GM12878 (cell line): ENCODE results near the gene ECM2. TPM values are rescaled to one million over a fixed set of nuclear protein-coding genes. Genes with fewer than 3 reads are reported as not detected.

ENCODE experiments used
- ATAC-seq: fragments of 200-7000 bp; cut with Tn5 transposase; 3 replicates; pipeline ENCODE4 v1.9.1; 2020; ENCODE audit warnings: mild to moderate bottlenecking, moderate library complexity
- BruUV-seq: library from RNA; stranded (reverse); fragments of 400-500 nt; replicated peaks from 2 replicates; lab custom pipeline; 2021; lab: Mats Ljungman, UMichigan
- CTCF ChIA-PET: fragments of 300-600 bp; sonication (Branson Sonifier 250); formaldehyde crosslinking; extraction: SDS; loops from one replicate; lab custom pipeline; 2021; ENCODE audit warnings: inconsistent platforms; lab: Yijun Ruan, JAX
- POLR2A ChIA-PET: fragments of 350-600 bp; formaldehyde crosslinking; extraction: SDS; loops from one replicate; lab custom pipeline; 2021; ENCODE audit warnings: inconsistent platforms; lab: Charles Lee
- RAD21 ChIA-PET: fragments of 300-600 bp; sonication (Branson Sonifier 250); formaldehyde crosslinking; loops from one replicate; lab custom pipeline; 2023; ENCODE audit warnings: antibody characterized with exemption; ENCODE audit not compliant: unreplicated experiment; lab: Charles Lee
- SMC1A ChIA-PET: fragments of 300-600 bp; sonication (Branson Sonifier 250); formaldehyde crosslinking; loops from one replicate; lab custom pipeline; 2023; ENCODE audit not compliant: unreplicated experiment, uncharacterized antibody; lab: Charles Lee
- DNase-seq: peaks from one replicate; pipeline ENCODE4 v3.0.0-alpha.2; 2011; ENCODE audit warnings: low read depth, low spot score
- FAIRE-seq: peaks from 3 replicates; lab custom pipeline; 2011; peaks lifted over from hg19 to GRCh38; lab: Jason Lieb, UNC
- H2AFZ ChIP-seq: 2 replicates; pipeline ENCODE4 v1.6.0; 2011; ENCODE audit warnings: low read depth, low read length, control low read depth; ENCODE audit not compliant: control insufficient read depth
- H3K27ac ChIP-seq: 2 replicates; pipeline ENCODE4 v1.5.1; 2011; ENCODE audit warnings: control low read depth; ENCODE audit not compliant: control insufficient read depth, insufficient read depth
- H3K27me3 ChIP-seq, 2 experiments: replicated peaks in 1 of 2; 2 replicates each; pipeline versions ENCODE4 v1.6.0 to v1.6.1; 2011; ENCODE audit warnings: low read length in 1 of 2; ENCODE audit not compliant: control insufficient read depth in 2 of 2, insufficient read depth in 2 of 2
- H3K36me3 ChIP-seq, 2 experiments: 2 replicates each; pipeline ENCODE4 v1.5.1; 2011; ENCODE audit warnings: low read length in 1 of 2; ENCODE audit not compliant: control insufficient read depth in 2 of 2, insufficient read depth in 2 of 2
- H3K4me1 ChIP-seq: 2 replicates; pipeline ENCODE4 v1.6.1; 2011; ENCODE audit warnings: mild to moderate bottlenecking, low read length, moderate library complexity, mixed read lengths; ENCODE audit not compliant: control insufficient read depth, insufficient read depth
- H3K4me2 ChIP-seq: 2 replicates; pipeline ENCODE4 v1.6.0; 2011; ENCODE audit warnings: control low read depth; ENCODE audit not compliant: control insufficient read depth, insufficient read depth
- H3K4me3 ChIP-seq: fragments of 200-600 bp; sonication (generic); 2 replicates; pipeline ENCODE4 v1.5.1; 2016
- H3K79me2 ChIP-seq: 2 replicates; pipeline ENCODE4 v1.6.0; 2011; ENCODE audit warnings: low read length; ENCODE audit not compliant: control insufficient read depth, insufficient read depth
- H3K9ac ChIP-seq: 2 replicates; pipeline ENCODE4 v1.8.0; 2011; ENCODE audit warnings: low read length, control low read depth, mixed read lengths; ENCODE audit not compliant: control insufficient read depth, insufficient read depth
- H3K9me3 ChIP-seq: replicated peaks from 3 replicates; pipeline ENCODE4 v1.5.1; 2011; ENCODE audit warnings: mild to moderate bottlenecking, low read length; ENCODE audit not compliant: control insufficient read depth, insufficient read depth
- H4K20me1 ChIP-seq: 2 replicates; pipeline ENCODE4 v1.6.0; 2011; ENCODE audit not compliant: control insufficient read depth, insufficient read depth
- BACH1 ChIP-seq: fragments of 450-650 bp; IDR thresholded peaks from 2 replicates; pipeline ENCODE4 v1.6.1; 2017; ENCODE audit warnings: mild to moderate bottlenecking, borderline replicate concordance
- BCL11A ChIP-seq: IDR thresholded peaks from 2 replicates; pipeline ENCODE4 v1.6.1; 2011; ENCODE audit warnings: low read depth, low read length
- CHD2 ChIP-seq: IDR thresholded peaks from 2 replicates; pipeline ENCODE4 v1.6.1; 2011; ENCODE audit warnings: low read depth, low read length, improper control_type of control experiment, borderline replicate concordance
- EED ChIP-seq: sonication (generic); IDR thresholded peaks from 2 replicates; pipeline ENCODE4 v1.6.1; 2016; ENCODE audit warnings: antibody characterized with exemption, low read depth
- GATAD2B ChIP-seq: fragments of 450-650 bp; conservative IDR thresholded peaks from 2 replicates; pipeline ENCODE4 v1.6.1; 2017; ENCODE audit warnings: low read depth, mild to moderate bottlenecking, moderate library complexity
- HDAC2 ChIP-seq: fragments of 200-600 bp; sonication (generic); IDR thresholded peaks from 2 replicates; pipeline ENCODE4 v1.6.1; 2017
- IKZF1 ChIP-seq: fragments of 450-650 bp; conservative IDR thresholded peaks from 2 replicates; pipeline ENCODE4 v1.6.1; 2017; ENCODE audit warnings: antibody characterized with exemption, mild to moderate bottlenecking
- IRF4 ChIP-seq: IDR thresholded peaks from 2 replicates; pipeline ENCODE4 v1.6.1; 2011; ENCODE audit warnings: low read depth, low read length
- MTA3 ChIP-seq: IDR thresholded peaks from 2 replicates; pipeline ENCODE4 v1.6.1; 2012; ENCODE audit warnings: low read length, inconsistent platforms, borderline replicate concordance
- POLR2AphosphoS5 ChIP-seq: IDR thresholded peaks from 2 replicates; pipeline ENCODE4 v1.6.1; 2011; ENCODE audit warnings: mild to moderate bottlenecking, low read length, inconsistent platforms
- RELA ChIP-seq: fragments of 450-650 bp; IDR thresholded peaks from 2 replicates; pipeline ENCODE4 v1.8.0; 2014; ENCODE audit warnings: borderline replicate concordance; ENCODE audit not compliant: partially characterized antibody
- SIX5 ChIP-seq: IDR thresholded peaks from 2 replicates; pipeline ENCODE4 v1.6.1; 2011; ENCODE audit warnings: mild to moderate bottlenecking, low read depth, low read length, moderate library complexity; ENCODE audit not compliant: severe bottlenecking
- SMC3 ChIP-seq: IDR thresholded peaks from 2 replicates; pipeline ENCODE4 v1.6.1; 2011; ENCODE audit warnings: low read length, improper control_type of control experiment, borderline replicate concordance
- SREBF2 ChIP-seq: IDR thresholded peaks from 2 replicates; pipeline ENCODE4 v1.6.1; 2012; ENCODE audit warnings: mild to moderate bottlenecking, low read length
- TCF3 ChIP-seq: IDR thresholded peaks from 2 replicates; pipeline ENCODE4 v1.6.1; 2012; ENCODE audit warnings: low read depth, mild to moderate bottlenecking, low read length, borderline replicate concordance; ENCODE audit not compliant: insufficient read depth
- WGBS: methylation state at CpG from one replicate; pipeline ENCODE4 v1.1.6; 2016; ENCODE audit warnings: low lambda C conversion rate; ENCODE audit not compliant: insufficient replicate concordance, insufficient coverage; ENCODE audit errors: missing lambda C conversion rate; 5-methylcytosine and 5-hydroxymethylcytosine counted together
- in situ Hi-C: fragments of 300-500 bp; cut with MboI; formaldehyde crosslinking; loops from 9 replicates; pipeline ENCODE4 v1.14.3; 2018; ENCODE audit warnings: mixed read lengths
- intact Hi-C: fragments of 100-400 bp; cut with micrococcal nuclease; formaldehyde crosslinking; loops from one replicate; pipeline ENCODE4 v1.14.2; 2022; ENCODE audit not compliant: unreplicated experiment
- polyA plus RNA-seq, 11 experiments: library from polyadenylated mRNA; depleted of rRNA in 4 of 11; unstranded in 6 of 11; stranded (reverse) in 5 of 11; fragments of >200 nt; fragmentation: Nextera tagmentation in 4 of 11; fragmentation: Illumina TruSeq in 1 of 11; extraction: Ambion mirVana in 4 of 11; extraction: Trizol in 1 of 11; gene quantifications; 1 replicate in 1 of 11; 2 replicates in 10 of 11; pipeline versions ENCODE4 v1.2.1 to v1.2.3, GENCODE V29; 2011 to 2016; ENCODE audit warnings: inconsistent platforms in 2 of 11, missing spikeins in 2 of 11, low read depth in 1 of 11
- total RNA-seq, 4 experiments: library from RNA; depleted of rRNA in 3 of 4; stranded (reverse); fragments of >200 nt in 3 of 4; fragmentation: Illumina TruSeq in 1 of 4; extraction: Trizol in 1 of 4; gene quantifications; 2 replicates each; pipeline versions ENCODE4 v1.2.1 to v1.2.3, GENCODE V29; 2013 to 2021
- TF ChIP-seq, protein P1 (sequence below): IDR thresholded peaks from 2 replicates; pipeline ENCODE4 v1.6.1; 2012; ENCODE audit warnings: low read depth, low read length, improper control_type of control experiment
- TF ChIP-seq, protein P2 (sequence below): fragments of 450-650 bp; IDR thresholded peaks from 2 replicates; pipeline ENCODE4 v1.6.1; 2014; ENCODE audit warnings: mild to moderate bottlenecking
- TF ChIP-seq, protein P3 (sequence below): IDR thresholded peaks from 2 replicates; pipeline ENCODE4 v1.6.1; 2011; ENCODE audit warnings: low read depth, mild to moderate bottlenecking, low read length, moderate library complexity, borderline replicate concordance; ENCODE audit errors: extremely low read depth

Gene ECM2
- total and polyA plus RNA-seq, 10 of the 15 experiments (the other 5 are each of a cell fraction or from before 2014, with no cell fraction given), result 0.03 to 0.67 (median 0.09) TPM; not detected in 2

DNA sequence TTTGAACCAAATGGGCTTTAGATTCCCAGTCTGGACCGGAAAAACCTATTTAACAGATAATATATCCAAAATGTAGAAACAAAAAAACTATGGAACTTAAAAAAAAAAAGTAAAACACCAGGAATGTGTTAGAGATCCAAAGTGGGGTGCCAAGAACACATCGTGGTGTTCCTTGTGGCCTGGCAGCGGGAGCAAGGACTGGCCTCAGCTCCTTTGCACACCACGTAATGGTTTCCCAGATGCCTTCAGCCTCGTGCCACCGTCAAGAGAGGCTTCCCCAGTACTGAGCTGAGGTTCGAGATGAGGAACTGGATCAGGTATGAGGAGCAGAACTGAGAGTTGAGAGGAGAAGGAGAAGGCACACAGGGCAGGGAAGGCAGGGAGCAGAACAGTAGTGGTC is 57.0 kb downstream of the ECM2 start:
- intact Hi-C loops, result no loop called here
- no peak overlapping the region for H3K4me3 ChIP-seq
- RAD21 ChIA-PET, result no interaction called here
- no peak for ATAC-seq
- no peaks in the 10 kb centered on the region for H4K20me1 ChIP-seq
- H3K9ac ChIP-seq, result no peak overlapping the region
- no TSS peak for BruUV-seq
- TF ChIP-seq HDAC2, result no peak
- DNase-seq, result no peak
- H3K27ac ChIP-seq, result no peak overlapping the region
- peaks cover 9% of the 10 kb centered on the region for H3K4me1 ChIP-seq
- no peaks in the 10 kb centered on the region for H3K9me3 ChIP-seq
- H3K79me2 ChIP-seq, result no peaks in the 10 kb centered on the region
- no peaks in the 10 kb centered on the region for H3K36me3 ChIP-seq
- H3K4me2 ChIP-seq, result no peak overlapping the region
- CTCF ChIA-PET, result no interaction called here
- H2AFZ ChIP-seq, result no peak overlapping the region
- in situ Hi-C loops, result no loop called here
- SMC1A ChIA-PET, result interaction anchor here (1.3 to 1.4 kb wide), 2 partner anchors 12 to 34 kb away, joined by 3 to 4 read pairs; no protein-coding TSS in a partner anchor
- no peaks in the 10 kb centered on the region for H3K27me3 ChIP-seq
- POLR2A ChIA-PET, result no interaction called here
- WGBS, result 94% methylated on average over 7 of the region's 7 CpGs
- FAIRE-seq, result no peak

DNA sequence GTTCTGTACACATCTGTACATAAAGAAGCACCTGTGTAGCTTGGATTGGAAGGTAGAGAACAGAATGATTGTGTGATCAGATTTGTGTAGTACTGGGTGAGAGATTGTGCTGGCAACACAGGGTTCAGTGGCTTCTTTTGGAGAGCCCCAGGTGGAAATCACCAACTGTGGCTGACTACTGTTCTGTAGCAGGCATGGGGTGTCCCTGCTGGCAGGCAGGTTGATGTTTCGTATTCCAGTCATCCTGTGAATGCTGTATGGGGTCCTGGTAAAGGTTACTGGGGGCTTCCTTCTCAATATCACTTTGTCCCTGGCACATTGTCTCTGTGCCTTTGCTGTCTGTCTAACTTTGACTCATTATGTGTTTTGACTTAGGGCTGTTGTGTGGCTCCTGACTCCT is 58.8 kb downstream of the ECM2 start:
- intact Hi-C loops, result no loop called here
- in situ Hi-C loops, result no loop called here
- Histone ChIP-seq H3K27ac (no peak overlapping the region), H3K79me2 (no peaks in the 10 kb centered on the region), H3K36me3 (no peaks in the 10 kb centered on the region), H3K9ac (no peak overlapping the region), H4K20me1 (no peaks in the 10 kb centered on the region), H3K27me3 (no peaks in the 10 kb centered on the region), H3K4me2 (no peak overlapping the region; the same call in 1 of the 2 replicates), H3K4me3 (no peak overlapping the region), H3K9me3 (no peaks in the 10 kb centered on the region), H3K4me1 (peaks cover 9% of the 10 kb centered on the region), H2AFZ (no peak overlapping the region)
- 0% methylated on average over 1 of the region's 1 CpG for WGBS
- SMC1A ChIA-PET, result interaction anchor here (1.1 to 1.9 kb wide), 4 partner anchors 9 to 149 kb away, joined by 3 to 9 read pairs (median 6); partner anchors contain the start of gene OGN
- CTCF ChIA-PET, result interaction anchor here (0.8 to 1.8 kb wide), 6 partner anchors 9 to 338 kb away, joined by 3 to 6 read pairs (median 3); no protein-coding TSS in a partner anchor
- RAD21 ChIA-PET, result no interaction called here
- peak; percentile 44 for DNase-seq
- BruUV-seq, result no TSS peak
- peak; percentile 96 for ATAC-seq
- POLR2A ChIA-PET, result interaction anchor here (0.8 kb wide), 1 partner anchor 57 kb away, joined by 4 read pairs; no protein-coding TSS in a partner anchor
- FAIRE-seq, result no peak
- TF ChIP-seq POLR2AphosphoS5 (no peak), BCL11A (no peak), CHD2 (no peak), GATAD2B (no peak), TCF3 (no peak), SREBF2 (no peak), SIX5 (no peak), SMC3 (no peak), EED (peak; percentile 79), IKZF1 (peak; percentile 42), IRF4 (0 out of 2 replicates have a peak, but pooled peaks have one; percentile 51), MTA3 (0 out of 2 replicates have a peak, but pooled peaks have one; percentile 39), RELA (peak; percentile 74), BACH1 (no peak)
- TF ChIP-seq, protein P1, sequence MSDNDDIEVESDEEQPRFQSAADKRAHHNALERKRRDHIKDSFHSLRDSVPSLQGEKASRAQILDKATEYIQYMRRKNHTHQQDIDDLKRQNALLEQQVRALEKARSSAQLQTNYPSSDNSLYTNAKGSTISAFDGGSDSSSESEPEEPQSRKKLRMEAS, result no peak
- TF ChIP-seq, protein P2, sequence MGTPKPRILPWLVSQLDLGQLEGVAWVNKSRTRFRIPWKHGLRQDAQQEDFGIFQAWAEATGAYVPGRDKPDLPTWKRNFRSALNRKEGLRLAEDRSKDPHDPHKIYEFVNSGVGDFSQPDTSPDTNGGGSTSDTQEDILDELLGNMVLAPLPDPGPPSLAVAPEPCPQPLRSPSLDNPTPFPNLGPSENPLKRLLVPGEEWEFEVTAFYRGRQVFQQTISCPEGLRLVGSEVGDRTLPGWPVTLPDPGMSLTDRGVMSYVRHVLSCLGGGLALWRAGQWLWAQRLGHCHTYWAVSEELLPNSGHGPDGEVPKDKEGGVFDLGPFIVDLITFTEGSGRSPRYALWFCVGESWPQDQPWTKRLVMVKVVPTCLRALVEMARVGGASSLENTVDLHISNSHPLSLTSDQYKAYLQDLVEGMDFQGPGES, result no peak
- TF ChIP-seq, protein P3, sequence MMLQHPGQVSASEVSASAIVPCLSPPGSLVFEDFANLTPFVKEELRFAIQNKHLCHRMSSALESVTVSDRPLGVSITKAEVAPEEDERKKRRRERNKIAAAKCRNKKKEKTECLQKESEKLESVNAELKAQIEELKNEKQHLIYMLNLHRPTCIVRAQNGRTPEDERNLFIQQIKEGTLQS, result no peak
